Muscle layer of duodenum (tissue), 2 donors: ENCODE results near the gene RBM4.
"Not testable (repeated sequence)": the region's sequence is repeated elsewhere in the genome, so short reads cannot be mapped to it uniquely, and the experiment has no call there.

Source experiments
- H3K27ac ChIP-seq: one replicate; pipeline ENCODE4 v1.7.0; 2013; ENCODE audit warnings: mild to moderate bottlenecking, low read length
- H3K27me3 ChIP-seq: one replicate; pipeline ENCODE4 v1.7.0; 2013; ENCODE audit warnings: low read depth, mild to moderate bottlenecking, control low read depth, low read length
- H3K36me3 ChIP-seq, 2 donors: one replicate each; pipeline ENCODE4 v1.7.0; 2013; ENCODE audit warnings: low read length in 2 of 2, control low read depth in 1 of 2, mild to moderate bottlenecking in 1 of 2; ENCODE audit not compliant: insufficient read depth in 2 of 2, control insufficient read depth in 1 of 2
- H3K4me1 ChIP-seq, 2 donors: one replicate each; pipeline ENCODE4 v1.7.0; 2013; ENCODE audit warnings: low read length in 2 of 2, mild to moderate bottlenecking in 2 of 2, control low read depth in 1 of 2, moderate library complexity in 1 of 2; ENCODE audit not compliant: insufficient read depth in 2 of 2, control insufficient read depth in 1 of 2
- H3K4me3 ChIP-seq, 2 donors: one replicate each; pipeline ENCODE4 v1.7.0; 2013; ENCODE audit warnings: low read length in 2 of 2, low read depth in 1 of 2, mild to moderate bottlenecking in 1 of 2
- H3K9me3 ChIP-seq, 2 donors: one replicate each; pipeline ENCODE4 v1.7.0; 2013; ENCODE audit warnings: low read length in 2 of 2, control low read depth in 1 of 2, mild to moderate bottlenecking in 1 of 2; ENCODE audit not compliant: control insufficient read depth in 1 of 2
- donor health status: healthy.

The RBM4 gene

GRCh38 chr11:66637557-66638176 lies 836 bp upstream of the RBM4 start:
- Histone ChIP-seq H3K9me3 (no peaks in the 10 kb centered on the region), H3K4me1 (peaks cover 22 to 47% of the 10 kb centered on the region in 2 donors), H3K4me3 (peak overlapping the region; percentile 66 to 93), H3K27me3 (no peaks in the 10 kb centered on the region), H3K27ac (peak overlapping the region; percentile 78), H3K36me3 (peaks cover 12 to 16% of the 10 kb centered on the region in 2 donors)

- peaks cover 23 to 32% of the 10 kb centered on the region in 2 donors for H3K36me3 ChIP-seq
- H3K27me3 ChIP-seq: no peaks in the 10 kb centered on the region
- H3K4me1 ChIP-seq: peaks cover 34 to 62% of the 10 kb centered on the region in 2 donors
- H3K4me3 ChIP-seq: peak overlapping the region; percentile 93 to 98
- no peaks in the 10 kb centered on the region for H3K9me3 ChIP-seq
- peak overlapping the region; percentile 96 for H3K27ac ChIP-seq
These were observed 737 bp downstream of the RBM4 start for GRCh38 chr11:66639066-66639813.

GRCh38 chr11:66639814-66640340 lies 1.4 kb downstream of the RBM4 start:
- Histone ChIP-seq H3K36me3 (peaks cover 29 to 38% of the 10 kb centered on the region in 2 donors), H3K4me3 (peak overlapping the region; percentile 93 to 98), H3K4me1 (peaks cover 40 to 69% of the 10 kb centered on the region in 2 donors), H3K27ac (peak overlapping the region; percentile 10)
- H3K9me3 ChIP-seq, H3K27me3 ChIP-seq: not testable (repeated sequence)

GRCh38 chr11:66641834-66642233 lies 3.3 kb downstream of the RBM4 start:
- Histone ChIP-seq H3K9me3 (no peaks in the 10 kb centered on the region), H3K36me3 (peaks cover 46 to 58% of the 10 kb centered on the region in 2 donors), H3K27me3 (no peaks in the 10 kb centered on the region), H3K27ac (no peak overlapping the region), H3K4me3 (peak overlapping the region; percentile 58 to 93), H3K4me1 (peaks cover 47 to 88% of the 10 kb centered on the region in 2 donors)

GRCh38 chr11:66643745-66644437 lies 5.4 kb downstream of the RBM4 start:
- Histone ChIP-seq H3K4me3 (peak overlapping the region in 1 of 2 donors; percentile 33), H3K27ac (no peak overlapping the region), H3K27me3 (no peaks in the 10 kb centered on the region), H3K9me3 (no peaks in the 10 kb centered on the region), H3K36me3 (peaks cover 60 to 65% of the 10 kb centered on the region in 2 donors), H3K4me1 (peaks cover 47 to 80% of the 10 kb centered on the region in 2 donors)

GRCh38 chr11:66646828-66647227 lies 8.3 kb downstream of the RBM4 start:
- H3K27ac ChIP-seq: no peak overlapping the region
- peaks cover 28 to 53% of the 10 kb centered on the region in 2 donors for H3K4me1 ChIP-seq
- peaks cover 60 to 64% of the 10 kb centered on the region in 2 donors for H3K36me3 ChIP-seq

GRCh38 chr11:66649903-66650302 lies 11.4 kb downstream of the RBM4 start:
- Histone ChIP-seq H3K4me3 (no peak overlapping the region), H3K36me3 (peaks cover 44 to 51% of the 10 kb centered on the region in 2 donors), H3K9me3 (no peaks in the 10 kb centered on the region), H3K4me1 (peaks cover 7 to 22% of the 10 kb centered on the region in 2 donors), H3K27me3 (no peaks in the 10 kb centered on the region), H3K27ac (no peak overlapping the region)

More at GRCh38 chr11:66646828-66647227, 8.3 kb downstream of the RBM4 start:
- H3K27me3 ChIP-seq: no peaks in the 10 kb centered on the region
- no peak overlapping the region for H3K4me3 ChIP-seq
- H3K9me3 ChIP-seq: no peaks in the 10 kb centered on the region

- no peaks in the 10 kb centered on the region for H3K27me3 ChIP-seq
- peaks cover 33 to 43% of the 10 kb centered on the region in 2 donors for H3K36me3 ChIP-seq
- H3K9me3 ChIP-seq: no peaks in the 10 kb centered on the region
- peaks cover 0 to 11% of the 10 kb centered on the region in 2 donors for H3K4me1 ChIP-seq
- H3K4me3 ChIP-seq: no peak overlapping the region
- H3K27ac ChIP-seq: no peak overlapping the region
These were observed 12.5 kb downstream of the RBM4 start for GRCh38 chr11:66651016-66651415.

GRCh38 chr11:66652651-66653050 lies 14.1 kb downstream of the RBM4 start:
- H3K4me3 ChIP-seq: no peak overlapping the region
- no peaks in the 10 kb centered on the region for H3K4me1 ChIP-seq
- peaks cover 17 to 27% of the 10 kb centered on the region in 2 donors for H3K36me3 ChIP-seq
- no peaks in the 10 kb centered on the region for H3K27me3 ChIP-seq
- H3K9me3 ChIP-seq: no peaks in the 10 kb centered on the region
- H3K27ac ChIP-seq: no peak overlapping the region

- Histone ChIP-seq H3K9me3 (no peaks in the 10 kb centered on the region), H3K4me3 (no peak overlapping the region), H3K36me3 (peaks cover 17 to 25% of the 10 kb centered on the region in 2 donors), H3K27ac (no peak overlapping the region), H3K27me3 (no peaks in the 10 kb centered on the region), H3K4me1 (no peaks in the 10 kb centered on the region)
These were observed 14.6 kb downstream of the RBM4 start for GRCh38 chr11:66653123-66653522.

- Histone ChIP-seq H3K27ac (no peak overlapping the region), H3K4me1 (no peaks in the 10 kb centered on the region), H3K4me3 (no peak overlapping the region), H3K36me3 (peaks cover 7 to 8% of the 10 kb centered on the region in 2 donors), H3K27me3 (no peaks in the 10 kb centered on the region), H3K9me3 (no peaks in the 10 kb centered on the region)
These were observed 21.3 kb downstream of the RBM4 start for GRCh38 chr11:66659763-66660162.
